HL-60 (cell line): Measurements from ENCODE around the gene RPL19.
A peak's percentile ranks its signal among the peaks of the same experiment; 100 is the strongest.

ENCODE experiments used
- DNase-seq, 2 experiments: peaks; one replicate each; pipeline ENCODE4 v3.0.0-alpha.2; 2010 to 2020; ENCODE audit warnings: low read depth in 1 of 2, low spot score in 1 of 2
- H3K27ac ChIP-seq: fragments of 250-450 bp; sonication (Bioruptor Pico); replicated peaks from 2 replicates; pipeline ENCODE4 v1.5.1; 2020; ENCODE audit warnings: mild to moderate bottlenecking, moderate library complexity
- H3K27me3 ChIP-seq: fragments of 250-450 bp; sonication (Bioruptor Pico); 2 replicates; pipeline ENCODE4 v1.5.1; 2021; ENCODE audit warnings: mild to moderate bottlenecking, moderate library complexity; ENCODE audit not compliant: insufficient read depth, poor library complexity, severe bottlenecking
- H3K4me3 ChIP-seq: replicated peaks from 2 replicates; pipeline ENCODE4 v1.5.1; 2011; ENCODE audit warnings: mild to moderate bottlenecking, control low read depth, low read length; ENCODE audit not compliant: insufficient read depth
- CTCF ChIP-seq: IDR thresholded peaks from one replicate; pipeline ENCODE4 v1.5.1; 2011; ENCODE audit warnings: low read length, control low read depth, inconsistent platforms; ENCODE audit not compliant: insufficient read depth
- GABPA ChIP-seq: IDR thresholded peaks from 2 replicates; pipeline ENCODE4 v1.6.1; 2012; ENCODE audit warnings: low read depth
- POLR2AphosphoS5 ChIP-seq: IDR thresholded peaks from 2 replicates; pipeline ENCODE4 v1.6.1; 2012; ENCODE audit warnings: low read depth
- REST ChIP-seq: IDR thresholded peaks from 2 replicates; pipeline ENCODE4 v1.6.1; 2012; ENCODE audit warnings: low read depth; ENCODE audit not compliant: insufficient replicate concordance
- SPI1 ChIP-seq: IDR thresholded peaks from 2 replicates; pipeline ENCODE4 v1.6.1; 2012; ENCODE audit warnings: low read depth, mild to moderate bottlenecking, borderline replicate concordance

Gene RPL19

GRCh38 chr17:39175695-39176093, 24.4 kb upstream of the RPL19 start:
- TF ChIP-seq POLR2AphosphoS5: no peak
- TF ChIP-seq CTCF: no peak
- DNase-seq: peak in 1 of 2 experiments; percentile 91
- Histone ChIP-seq H3K4me3 (no peak overlapping the region), H3K27ac (no peak overlapping the region), H3K27me3 (no peaks in the 10 kb centered on the region)

GRCh38 chr17:39177256-39177655, 22.8 kb upstream of the RPL19 start:
- Histone ChIP-seq H3K4me3 (no peak overlapping the region), H3K27ac (no peak overlapping the region), H3K27me3 (no peaks in the 10 kb centered on the region)
- TF ChIP-seq GABPA (no peak), POLR2AphosphoS5 (no peak), CTCF (no peak), SPI1 (no peak), REST (no peak)
- DNase-seq: no peak

- Histone ChIP-seq H3K27me3 (no peaks in the 10 kb centered on the region), H3K27ac (no peak overlapping the region), H3K4me3 (no peak overlapping the region)
- no peak for DNase-seq
- TF ChIP-seq GABPA (no peak), REST (no peak), POLR2AphosphoS5 (no peak), SPI1 (no peak), CTCF (no peak)
These were observed 21.5 kb upstream of the RPL19 start for GRCh38 chr17:39178536-39178935.

- H3K27ac ChIP-seq: no peak overlapping the region
- H3K27me3 ChIP-seq: no peaks in the 10 kb centered on the region
- DNase-seq: no peak
- TF ChIP-seq CTCF (no peak), POLR2AphosphoS5 (no peak), REST (no peak), GABPA (no peak), SPI1 (no peak)
- H3K4me3 ChIP-seq: no peak overlapping the region
These were observed 18.8 kb upstream of the RPL19 start for GRCh38 chr17:39181303-39181702.
